K562 (cell line): ENCODE data around the gene DHX8.

Experiments used
- CAMTA2 ChIP-seq: fragments of 250-450 bp; sonication (Bioruptor Pico); conservative IDR thresholded peaks from 2 replicates; pipeline ENCODE4 v1.5.1; 2022
- EGR1 ChIP-seq: fragments of 450-650 bp; conservative IDR thresholded peaks from 2 replicates; pipeline ENCODE4 v1.6.1; 2017; ENCODE audit warnings: mild to moderate bottlenecking
- NFE2 ChIP-seq: IDR thresholded peaks from 2 replicates; pipeline ENCODE4 v1.6.1; 2014; ENCODE audit warnings: antibody characterized with exemption, low read depth
- NFIC ChIP-seq: fragments of 450-650 bp; IDR thresholded peaks from 2 replicates; pipeline ENCODE4 v1.6.1; 2017; ENCODE audit warnings: mild to moderate bottlenecking, inconsistent platforms
- THAP12 ChIP-seq: fragments of 250-450 bp; sonication (Bioruptor Pico); IDR thresholded peaks from 2 replicates; pipeline ENCODE4 v1.9.0; 2021; ENCODE audit warnings: mild to moderate bottlenecking, inconsistent platforms
- ZNF143 ChIP-seq: sonication (generic); formaldehyde crosslinking; IDR thresholded peaks from 2 replicates; pipeline ENCODE4 v1.9.0; 2022; ENCODE audit warnings: mild to moderate bottlenecking, missing genetic modification reagents
- TF ChIP-seq, protein P1 (sequence below), 2 experiments: fragments of 450-650 bp in 1 of 2; sonication (generic) in 1 of 2; formaldehyde crosslinking in 1 of 2; IDR thresholded peaks in 1 of 2; conservative IDR thresholded peaks in 1 of 2; 2 replicates each; pipeline versions ENCODE4 v1.6.1 to v1.8.1; 2016 to 2023; ENCODE audit warnings: mild to moderate bottlenecking in 2 of 2, moderate library complexity in 2 of 2, inconsistent platforms in 1 of 2, missing genetic modification reagents in 1 of 2
- TF ChIP-seq, protein P2 (sequence below), 3 experiments: IDR thresholded peaks in 2 of 3; conservative IDR thresholded peaks in 1 of 3; 2 replicates each; pipeline ENCODE4 v1.5.1; 2011 to 2012; ENCODE audit warnings: low read length in 3 of 3, mild to moderate bottlenecking in 3 of 3, control low read depth in 2 of 3, improper control_type of control experiment in 1 of 3, inconsistent platforms in 1 of 3, low read depth in 1 of 3, mixed read lengths in 1 of 3, moderate library complexity in 1 of 3; ENCODE audit not compliant: insufficient read depth in 2 of 3

GRCh38 chr17:43461185-43461584, 22.6 kb upstream of the DHX8 start:
- TF ChIP-seq CAMTA2 = no peak
- TF ChIP-seq NFE2 = no peak
- TF ChIP-seq, protein P1, sequence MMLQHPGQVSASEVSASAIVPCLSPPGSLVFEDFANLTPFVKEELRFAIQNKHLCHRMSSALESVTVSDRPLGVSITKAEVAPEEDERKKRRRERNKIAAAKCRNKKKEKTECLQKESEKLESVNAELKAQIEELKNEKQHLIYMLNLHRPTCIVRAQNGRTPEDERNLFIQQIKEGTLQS (IDR thresholded peaks at IDR 0.05) = no peak
- TF ChIP-seq, protein P1 (CRISPR knock-in tag; conservative IDR thresholded peaks at IDR 0.05) = no peak
- TF ChIP-seq EGR1 = no peak
- TF ChIP-seq NFIC = no peak
- no peak for TF ChIP-seq THAP12 (CRISPR knock-in tag)
- TF ChIP-seq, protein P2, sequence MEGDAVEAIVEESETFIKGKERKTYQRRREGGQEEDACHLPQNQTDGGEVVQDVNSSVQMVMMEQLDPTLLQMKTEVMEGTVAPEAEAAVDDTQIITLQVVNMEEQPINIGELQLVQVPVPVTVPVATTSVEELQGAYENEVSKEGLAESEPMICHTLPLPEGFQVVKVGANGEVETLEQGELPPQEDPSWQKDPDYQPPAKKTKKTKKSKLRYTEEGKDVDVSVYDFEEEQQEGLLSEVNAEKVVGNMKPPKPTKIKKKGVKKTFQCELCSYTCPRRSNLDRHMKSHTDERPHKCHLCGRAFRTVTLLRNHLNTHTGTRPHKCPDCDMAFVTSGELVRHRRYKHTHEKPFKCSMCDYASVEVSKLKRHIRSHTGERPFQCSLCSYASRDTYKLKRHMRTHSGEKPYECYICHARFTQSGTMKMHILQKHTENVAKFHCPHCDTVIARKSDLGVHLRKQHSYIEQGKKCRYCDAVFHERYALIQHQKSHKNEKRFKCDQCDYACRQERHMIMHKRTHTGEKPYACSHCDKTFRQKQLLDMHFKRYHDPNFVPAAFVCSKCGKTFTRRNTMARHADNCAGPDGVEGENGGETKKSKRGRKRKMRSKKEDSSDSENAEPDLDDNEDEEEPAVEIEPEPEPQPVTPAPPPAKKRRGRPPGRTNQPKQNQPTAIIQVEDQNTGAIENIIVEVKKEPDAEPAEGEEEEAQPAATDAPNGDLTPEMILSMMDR (IDR thresholded peaks at IDR 0.05 in 2 of 3, conservative IDR thresholded peaks at IDR 0.05 in 1 of 3; ENCODE audit: insufficient read depth in 2 of 3, low read depth in 1 of 3, low read length in 3 of 3) = no peak
- TF ChIP-seq ZNF143 (CRISPR knock-in tag) = no peak
